ENCODE measurements around the gene ZP3. TPM values are rescaled to one million over a fixed set of nuclear protein-coding genes. Genes with fewer than 3 reads are reported as not detected.

Gene ZP3
- total RNA-seq, 1 donor from 2014 or later = not detected

Other genes with a start within 250 kb of the ZP3 start
- gene SRRM3, start 223.1 kb upstream of the ZP3 start, total RNA-seq = 2.5 and 3.3 TPM in 2 replicates
- gene HSPB1, start 122.3 kb upstream of the ZP3 start, total RNA-seq = 111 and 118 TPM in 2 replicates
- gene YWHAG, start 66.0 kb upstream of the ZP3 start, total RNA-seq = 132 and 136 TPM in 2 replicates
- 7.4 and 10.7 TPM in 2 replicates for gene SSC4D, start 15.3 kb upstream of the ZP3 start, total RNA-seq
- gene DTX2, start 36.8 kb downstream of the ZP3 start, total RNA-seq = 38.2 and 55.6 TPM in 2 replicates
- 1.7 and 4.7 TPM in 2 replicates for gene UPK3B, start 85.6 kb downstream of the ZP3 start, total RNA-seq
- gene SPDYE16, start 118.3 kb downstream of the ZP3 start, total RNA-seq = 0.31 and 0.47 TPM in 2 replicates
- 10.9 and 11.9 TPM in 2 replicates for gene POMZP3, start 202.3 kb downstream of the ZP3 start, total RNA-seq

Measured in progenitor cell of endocrine pancreas (in vitro differentiated cells).